ENCODE results near the gene KRT83. TPM values are rescaled to one million over a fixed set of nuclear protein-coding genes. Genes with fewer than 3 reads are reported as not detected.

The KRT83 gene
- total RNA-seq, 1 experiment from 2014 or later = not detected

- Histone ChIP-seq H2AFZ (ENCODE audit: low read length) (no peak overlapping the region), H2BK5ac (ENCODE audit: insufficient read length, low read length) (no peak overlapping the region), H3K9ac (ENCODE audit: extremely low read depth, insufficient read length, low read length) (no peak overlapping the region), H3K14ac (ENCODE audit: insufficient read depth, low read length) (no peak overlapping the region), H2BK12ac (ENCODE audit: insufficient read length, low read depth, low read length) (no peak overlapping the region), H3K56ac (ENCODE audit: insufficient read length, low read depth, low read length) (no peak overlapping the region), H4K8ac (replicated peaks; ENCODE audit: insufficient read length, low read depth, low read length) (no peak overlapping the region), H3K18ac (ENCODE audit: insufficient read length, low read depth, low read length) (no peak overlapping the region), H2BK15ac (ENCODE audit: low read depth, low read length) (no peak overlapping the region), H3K23ac (ENCODE audit: insufficient read length, low read depth, low read length) (no peak overlapping the region), H3K4me2 (ENCODE audit: insufficient read depth, insufficient read length, low read length) (no peak overlapping the region), H4K91ac (ENCODE audit: insufficient read length, low read depth, low read length) (no peak overlapping the region), H3K79me1 (ENCODE audit: insufficient read depth, low read depth, low read length, poor library complexity, severe bottlenecking) (no peaks in the 10 kb centered on the region), H2BK20ac (ENCODE audit: low read depth, low read length, poor library complexity, severe bottlenecking) (no peak overlapping the region), H3K27me3 (ENCODE audit: insufficient read depth, low read length) (peaks cover 2% of the 10 kb centered on the region; the same call in 1 of the 2 replicates), H4K20me1 (ENCODE audit: control insufficient read depth, insufficient read depth, insufficient read length) (no peaks in the 10 kb centered on the region), H3K4ac (ENCODE audit: low read depth, low read length) (no peak overlapping the region), H3K79me2 (ENCODE audit: insufficient read depth, low read length) (no peaks in the 10 kb centered on the region), H3K9me3 (ENCODE audit: control insufficient read depth, low read depth, low read length) (no peaks in the 10 kb centered on the region), H4K5ac (ENCODE audit: insufficient read length, low read depth, low read length) (no peak overlapping the region), H2AK5ac (ENCODE audit: insufficient read length, low read length) (no peak overlapping the region), H3K27ac (ENCODE audit: insufficient read length, low read depth, low read length) (no peak overlapping the region), H2BK120ac (ENCODE audit: low read depth, low read length, poor library complexity, severe bottlenecking) (no peak overlapping the region), H3T11ph (ENCODE audit: low read length) (no peak overlapping the region), H3K4me1 (ENCODE audit: insufficient read depth, low read length) (no peaks in the 10 kb centered on the region), H3K23me2 (ENCODE audit: insufficient read length, low read depth, low read length, poor library complexity, severe bottlenecking) (peaks cover 5% of the 10 kb centered on the region)
- no CpG with 5 or more reads among the region's 3 CpGs for WGBS (ENCODE audit: extremely low coverage, insufficient read length, low lambda C conversion rate)
- Mint-ChIP-seq H3K36me3 (ENCODE audit: insufficient read depth in 1 of 3, low read depth in 3 of 3) (no peaks in the 10 kb centered on the region), H3K4me3 (no peak overlapping the region), H3K27me3 (ENCODE audit: low read depth) (peaks cover 63% of the 10 kb centered on the region), H3K9me3 (no peaks in the 10 kb centered on the region), H3K4me1 (peaks cover 8 to 10% of the 10 kb centered on the region in 2 experiments), H3K27ac (no peak overlapping the region)
- no peak for DNase-seq
- TF ChIP-seq, protein P1, sequence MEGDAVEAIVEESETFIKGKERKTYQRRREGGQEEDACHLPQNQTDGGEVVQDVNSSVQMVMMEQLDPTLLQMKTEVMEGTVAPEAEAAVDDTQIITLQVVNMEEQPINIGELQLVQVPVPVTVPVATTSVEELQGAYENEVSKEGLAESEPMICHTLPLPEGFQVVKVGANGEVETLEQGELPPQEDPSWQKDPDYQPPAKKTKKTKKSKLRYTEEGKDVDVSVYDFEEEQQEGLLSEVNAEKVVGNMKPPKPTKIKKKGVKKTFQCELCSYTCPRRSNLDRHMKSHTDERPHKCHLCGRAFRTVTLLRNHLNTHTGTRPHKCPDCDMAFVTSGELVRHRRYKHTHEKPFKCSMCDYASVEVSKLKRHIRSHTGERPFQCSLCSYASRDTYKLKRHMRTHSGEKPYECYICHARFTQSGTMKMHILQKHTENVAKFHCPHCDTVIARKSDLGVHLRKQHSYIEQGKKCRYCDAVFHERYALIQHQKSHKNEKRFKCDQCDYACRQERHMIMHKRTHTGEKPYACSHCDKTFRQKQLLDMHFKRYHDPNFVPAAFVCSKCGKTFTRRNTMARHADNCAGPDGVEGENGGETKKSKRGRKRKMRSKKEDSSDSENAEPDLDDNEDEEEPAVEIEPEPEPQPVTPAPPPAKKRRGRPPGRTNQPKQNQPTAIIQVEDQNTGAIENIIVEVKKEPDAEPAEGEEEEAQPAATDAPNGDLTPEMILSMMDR (conservative IDR thresholded peaks at IDR 0.05) = no peak
Observed at GRCh38 chr12:52275686-52276085, 45.5 kb downstream of the KRT83 start.
